CD8-positive, alpha-beta memory T cell (primary cell): ENCODE measurements around the gene ARF3. TPM values are rescaled to one million over a fixed set of nuclear protein-coding genes. Genes with fewer than 3 reads are reported as not detected.

Source experiments
- CTCF ChIA-PET: fragments of 350-600 bp; sonication (Branson Sonifier 250); formaldehyde crosslinking; loops from one replicate; lab custom pipeline; 2021; ENCODE audit warnings: antibody characterized with exemption; lab: Charles Lee
- POLR2A ChIA-PET: fragments of 350-600 bp; sonication (Branson Sonifier 250); formaldehyde crosslinking; loops from one replicate; lab custom pipeline; 2021; ENCODE audit warnings: antibody characterized with exemption; lab: Charles Lee
- DNase-seq, 5 donors: peaks; one replicate each; pipeline versions ENCODE4 v3.0.0 to v3.0.0-alpha.2; 2020 to 2022; ENCODE audit warnings: mixed read lengths in 1 of 5
- H3K27ac ChIP-seq: one replicate; pipeline ENCODE4 v1.7.0; 2013; ENCODE audit warnings: low read depth, mild to moderate bottlenecking, low read length, moderate library complexity
- H3K27me3 ChIP-seq: 2 replicates; pipeline ENCODE4 v1.7.0; 2013; ENCODE audit warnings: low read length, mild to moderate bottlenecking; ENCODE audit not compliant: insufficient read depth, poor library complexity, severe bottlenecking
- H3K36me3 ChIP-seq: 2 replicates; pipeline ENCODE4 v1.7.0; 2013; ENCODE audit warnings: mild to moderate bottlenecking, low read length, moderate library complexity; ENCODE audit not compliant: insufficient read depth
- H3K4me1 ChIP-seq: 2 replicates; pipeline ENCODE4 v1.7.0; 2013; ENCODE audit warnings: mild to moderate bottlenecking, low read length, moderate library complexity; ENCODE audit not compliant: insufficient read depth
- H3K4me3 ChIP-seq: 2 replicates; pipeline ENCODE4 v1.7.0; 2013; ENCODE audit warnings: mild to moderate bottlenecking, low read length
- H3K9me3 ChIP-seq: 2 replicates; pipeline ENCODE4 v1.7.0; 2013; ENCODE audit warnings: mild to moderate bottlenecking, low read length
- H3K27ac Mint-ChIP-seq, 8 donors: one replicate each; pipeline ENCODE4 v1.8.0; 2020 to 2021; ENCODE audit warnings: mixed read lengths in 8 of 8, mild to moderate bottlenecking in 6 of 8, inconsistent platforms in 3 of 8, moderate library complexity in 3 of 8
- H3K27me3 Mint-ChIP-seq, 2 donors: one replicate each; pipeline ENCODE4 v1.8.0; 2020 to 2021; ENCODE audit warnings: mixed read lengths in 2 of 2, mild to moderate bottlenecking in 1 of 2, moderate library complexity in 1 of 2
- H3K36me3 Mint-ChIP-seq, 3 donors: one replicate each; pipeline ENCODE4 v1.8.0; 2020 to 2021; ENCODE audit warnings: mixed read lengths in 3 of 3, inconsistent platforms in 1 of 3, mild to moderate bottlenecking in 1 of 3
- H3K4me1 Mint-ChIP-seq, 3 donors: one replicate each; pipeline ENCODE4 v1.8.0; 2020 to 2021; ENCODE audit warnings: mixed read lengths in 3 of 3, inconsistent platforms in 1 of 3, mild to moderate bottlenecking in 1 of 3
- H3K4me3 Mint-ChIP-seq, 7 donors: one replicate each; pipeline ENCODE4 v1.8.0; 2020 to 2021; ENCODE audit warnings: mixed read lengths in 7 of 7, mild to moderate bottlenecking in 6 of 7, moderate library complexity in 4 of 7, inconsistent platforms in 2 of 7
- H3K9me3 Mint-ChIP-seq, 5 donors: one replicate each; pipeline ENCODE4 v1.8.0; 2020 to 2022; ENCODE audit warnings: mixed read lengths in 5 of 5, mild to moderate bottlenecking in 3 of 5, moderate library complexity in 2 of 5, inconsistent platforms in 1 of 5
- polyA plus RNA-seq: library from polyadenylated mRNA; unstranded; fragments of 300-500 nt; fragmentation: Illumina TruSeq; gene quantifications from one replicate; pipeline ENCODE4 v1.2.3, GENCODE V29; 2021
- total RNA-seq, 2 experiments: library from RNA; stranded (reverse); gene quantifications; one replicate each; pipeline ENCODE4 v1.2.3, GENCODE V29; 2021

Gene ARF3
- total and polyA plus RNA-seq, 3 experiments from 2014 or later: 24.5 to 91.8 (median 91.5) TPM

DNA sequence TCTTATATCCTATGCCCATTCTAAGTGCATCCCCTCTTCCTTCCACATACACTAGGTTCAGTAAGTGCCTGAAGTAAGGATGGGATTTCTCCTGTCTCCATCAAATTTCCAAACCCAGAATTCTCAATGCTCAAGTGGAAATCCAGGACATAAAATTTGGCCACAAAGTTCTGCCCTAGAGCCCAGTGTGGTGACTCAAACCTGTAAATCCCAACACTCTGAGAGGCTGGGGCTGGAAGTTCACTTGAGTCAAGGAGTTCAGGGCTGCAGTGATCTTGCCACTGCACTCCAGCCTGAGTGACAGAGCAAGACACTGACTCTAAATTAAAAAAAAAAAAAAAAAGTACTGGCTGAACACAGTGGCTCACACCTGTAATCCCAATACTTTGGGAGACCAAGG, 4.5 kb upstream of the ARF3 start:
- CTCF ChIA-PET: interaction anchor here (1.2 to 1.3 kb wide), 2 partner anchors 16 to 35 kb away, joined by 3 to 4 read pairs; no protein-coding TSS in a partner anchor
- no peak for DNase-seq
- Histone ChIP-seq H3K4me1 (peaks cover 6% of the 10 kb centered on the region), H3K4me3 (no peak overlapping the region), H3K36me3 (no peaks in the 10 kb centered on the region), H3K9me3 (no peaks in the 10 kb centered on the region), H3K27ac (no peak overlapping the region), H3K27me3 (no peaks in the 10 kb centered on the region)
- peaks cover 8 to 14% (median 8%) of the 10 kb centered on the region in 3 donors for H3K4me1 Mint-ChIP-seq
- H3K27me3 Mint-ChIP-seq: peaks cover 0 to 6% of the 10 kb centered on the region in 2 donors
- no peak overlapping the region for H3K4me3 Mint-ChIP-seq
- POLR2A ChIA-PET: no interaction called here
- no peak overlapping the region for H3K27ac Mint-ChIP-seq
- H3K9me3 Mint-ChIP-seq: no peaks in the 10 kb centered on the region
- H3K36me3 Mint-ChIP-seq: peaks cover 0 to 7% (median 0%) of the 10 kb centered on the region in 3 donors

DNA sequence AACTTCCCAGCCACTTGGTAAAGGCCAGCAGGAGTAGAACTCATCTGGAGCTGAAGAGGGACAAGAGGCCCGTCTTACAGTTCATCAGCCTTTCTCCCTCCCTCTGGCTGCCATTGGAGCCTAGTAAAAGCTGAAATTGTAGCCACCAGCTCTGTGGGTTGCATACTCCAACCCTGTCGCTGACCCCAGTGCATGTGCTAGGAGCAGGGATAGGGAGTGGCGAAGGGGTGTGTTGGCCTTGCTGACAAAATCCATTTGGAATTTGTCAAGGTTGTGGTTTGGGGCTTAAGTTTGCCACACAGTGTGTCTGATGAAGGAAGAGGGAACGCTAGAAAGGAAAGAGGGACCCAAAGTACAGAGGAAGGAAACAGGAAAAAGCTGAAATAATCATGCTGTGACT, 4.0 kb upstream of the ARF3 start:
- Mint-ChIP-seq H3K27me3 (peaks cover 0 to 6% of the 10 kb centered on the region in 2 donors), H3K9me3 (no peaks in the 10 kb centered on the region), H3K4me1 (peaks cover 13 to 18% (median 13%) of the 10 kb centered on the region in 3 donors), H3K27ac (no peak overlapping the region), H3K36me3 (peaks cover 0 to 11% (median 0%) of the 10 kb centered on the region in 3 donors), H3K4me3 (no peak overlapping the region)
- no peak for DNase-seq
- H3K9me3 ChIP-seq: no peaks in the 10 kb centered on the region
- POLR2A ChIA-PET: no interaction called here
- H3K4me1 ChIP-seq: peaks cover 9% of the 10 kb centered on the region
- no peak overlapping the region for H3K27ac ChIP-seq
- H3K4me3 ChIP-seq: no peak overlapping the region
- no peaks in the 10 kb centered on the region for H3K36me3 ChIP-seq
- CTCF ChIA-PET: interaction anchor here (0.8 to 1.3 kb wide), 3 partner anchors 16 to 35 kb away, joined by 3 to 4 read pairs (median 3); no protein-coding TSS in a partner anchor
- H3K27me3 ChIP-seq: no peaks in the 10 kb centered on the region

DNA sequence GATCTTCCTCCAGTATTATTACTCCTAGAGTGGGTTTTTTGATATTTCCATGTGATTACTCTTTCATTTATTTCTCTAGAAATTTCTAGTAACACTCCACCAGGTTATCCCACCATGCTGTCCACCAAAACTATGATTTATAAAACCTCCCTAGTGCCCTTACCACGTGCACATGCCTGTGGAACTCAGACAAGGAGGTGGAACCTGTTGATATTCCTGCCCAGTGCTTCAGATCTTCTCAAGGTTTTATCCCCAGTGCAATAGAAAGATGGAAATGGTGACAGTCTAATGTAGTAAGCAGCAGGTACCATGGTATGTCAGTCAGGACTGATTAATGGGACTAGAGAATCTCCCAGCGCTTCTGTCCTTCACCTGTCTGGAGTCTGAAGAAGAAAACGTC, 3.5 kb upstream of the ARF3 start:
- no peaks in the 10 kb centered on the region for H3K36me3 ChIP-seq
- Mint-ChIP-seq H3K9me3 (no peaks in the 10 kb centered on the region), H3K36me3 (peaks cover 0 to 11% (median 0%) of the 10 kb centered on the region in 3 donors), H3K4me1 (peaks cover 18 to 23% (median 18%) of the 10 kb centered on the region in 3 donors), H3K27ac (peak overlapping the region in 1 of 8 donors; percentile 23), H3K27me3 (peaks cover 0 to 6% of the 10 kb centered on the region in 2 donors), H3K4me3 (peak overlapping the region in 2 of 7 donors; percentile 55 to 64)
- H3K27ac ChIP-seq: no peak overlapping the region
- no peak for DNase-seq
- H3K9me3 ChIP-seq: no peaks in the 10 kb centered on the region
- CTCF ChIA-PET: interaction anchor here (0.8 to 1.2 kb wide), 2 partner anchors 31 to 36 kb away, joined by 3 read pairs; no protein-coding TSS in a partner anchor
- POLR2A ChIA-PET: no interaction called here
- H3K4me1 ChIP-seq: peaks cover 14% of the 10 kb centered on the region
- H3K27me3 ChIP-seq: no peaks in the 10 kb centered on the region
- H3K4me3 ChIP-seq: no peak overlapping the region

DNA sequence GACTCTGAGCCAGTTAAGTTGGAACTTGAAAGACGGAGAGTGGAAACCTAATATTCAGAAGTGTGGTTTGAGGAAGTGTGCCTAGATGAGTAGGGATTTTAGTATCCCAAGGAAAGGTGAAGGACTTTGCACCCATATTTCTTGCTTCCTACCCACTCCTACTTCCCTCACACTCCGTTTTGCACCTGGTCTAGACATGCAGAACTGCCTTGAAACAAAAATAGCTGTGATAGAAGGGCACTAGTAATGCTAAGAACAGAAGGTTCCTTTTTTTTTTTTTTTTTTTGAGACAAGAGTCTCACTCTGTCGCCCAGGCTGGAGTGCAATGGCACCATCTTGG, 732 bp upstream of the ARF3 start:
- H3K9me3 ChIP-seq: no peaks in the 10 kb centered on the region
- H3K27me3 Mint-ChIP-seq: peaks cover 0 to 6% of the 10 kb centered on the region in 2 donors
- H3K36me3 ChIP-seq: no peaks in the 10 kb centered on the region
- H3K9me3 Mint-ChIP-seq: no peaks in the 10 kb centered on the region
- H3K4me1 Mint-ChIP-seq: peaks cover 34 to 48% (median 41%) of the 10 kb centered on the region in 3 donors
- POLR2A ChIA-PET: interaction anchor here (1.0 to 1.4 kb wide), 8 partner anchors 16 to 173 kb away, joined by 3 to 18 read pairs (median 4); partner anchors contain the start of genes DDX23, FKBP11, LMBR1L and TUBA1B
- H3K4me3 ChIP-seq: peak overlapping the region; percentile 83
- peaks cover 0 to 14% (median 0%) of the 10 kb centered on the region in 3 donors for H3K36me3 Mint-ChIP-seq
- H3K27ac ChIP-seq: peak overlapping the region; percentile 84
- H3K4me3 Mint-ChIP-seq: peak overlapping the region; percentile 93 to 99 (median 96)
- CTCF ChIA-PET: interaction anchor here (0.8 to 4.3 kb wide), 12 partner anchors 11 to 107 kb away, joined by 3 to 50 read pairs (median 5); partner anchors contain the start of genes FKBP11 and WNT1
- H3K27me3 ChIP-seq: no peaks in the 10 kb centered on the region
- no peak for DNase-seq
- H3K4me1 ChIP-seq: peaks cover 33% of the 10 kb centered on the region
- H3K27ac Mint-ChIP-seq: peak overlapping the region in 7 of 8 donors; percentile 68 to 97 (median 93)

DNA sequence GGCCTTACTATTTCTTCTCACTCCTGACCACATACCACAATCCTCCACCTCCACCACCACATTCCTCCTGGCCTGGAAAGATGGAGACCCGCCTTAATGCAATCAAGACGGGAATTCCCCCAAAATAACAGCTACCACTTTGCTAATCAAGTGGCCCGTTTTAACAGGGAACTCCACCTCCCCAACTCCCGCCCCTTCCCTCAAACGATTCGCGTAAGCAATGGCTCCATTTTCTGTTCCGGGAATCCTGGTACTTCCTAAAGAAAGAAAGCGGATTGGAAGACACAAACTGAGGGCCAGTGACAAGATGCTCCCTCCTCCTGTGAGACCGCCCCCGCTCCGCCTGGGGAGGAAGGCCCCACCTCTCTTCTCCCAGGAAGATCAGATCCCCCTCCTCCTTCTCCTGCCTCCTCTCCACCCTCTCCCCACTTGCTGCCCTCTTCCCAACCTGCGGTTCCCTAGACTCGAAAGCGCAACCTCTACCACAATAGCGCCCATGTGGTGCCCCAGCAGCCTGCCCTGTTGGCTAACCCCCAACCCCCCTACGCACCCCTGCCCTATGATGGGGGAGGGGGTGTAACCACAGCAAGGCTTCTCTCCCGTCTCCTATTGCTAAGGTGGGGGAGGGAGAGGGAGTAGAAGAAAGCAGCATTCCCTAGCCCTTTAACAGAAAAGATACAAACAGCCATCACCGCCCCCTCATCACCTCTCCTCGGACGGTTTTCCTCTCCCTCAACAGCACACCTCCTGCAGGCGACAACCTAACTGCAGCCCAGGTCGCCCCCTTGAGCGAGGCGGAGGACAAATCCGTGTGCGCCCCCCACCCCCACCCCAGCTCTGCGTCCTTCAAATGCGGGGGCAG, 777 bp downstream of the ARF3 start:
- DNase-seq: peak in 3 of 5 donors; percentile 30 to 55 (median 33)
- H3K9me3 ChIP-seq: no peaks in the 10 kb centered on the region
- peak overlapping the region; percentile 84 for H3K27ac ChIP-seq
- peaks cover 8% of the 10 kb centered on the region for H3K36me3 ChIP-seq
- Mint-ChIP-seq H3K36me3 (peaks cover 0 to 26% (median 0%) of the 10 kb centered on the region in 3 donors), H3K4me1 (peaks cover 37 to 61% (median 51%) of the 10 kb centered on the region in 3 donors), H3K27ac (peak overlapping the region; percentile 52 to 97 (median 93)), H3K9me3 (no peaks in the 10 kb centered on the region), H3K27me3 (peaks cover 0 to 6% of the 10 kb centered on the region in 2 donors), H3K4me3 (peak overlapping the region; percentile 93 to 99 (median 96))
- H3K4me3 ChIP-seq: peak overlapping the region; percentile 83
- ChIA-PET CTCF (interaction anchor here (0.6 to 4.3 kb wide), 12 partner anchors 13 to 103 kb away, joined by 3 to 50 read pairs (median 6); partner anchors contain the start of genes FKBP11 and WNT1), POLR2A (interaction anchor here (1.0 to 1.4 kb wide), 8 partner anchors 18 to 174 kb away, joined by 3 to 18 read pairs (median 4); partner anchors contain the start of genes DDX23, FKBP11, LMBR1L and TUBA1B)
- no peaks in the 10 kb centered on the region for H3K27me3 ChIP-seq
- peaks cover 33% of the 10 kb centered on the region for H3K4me1 ChIP-seq

DNA sequence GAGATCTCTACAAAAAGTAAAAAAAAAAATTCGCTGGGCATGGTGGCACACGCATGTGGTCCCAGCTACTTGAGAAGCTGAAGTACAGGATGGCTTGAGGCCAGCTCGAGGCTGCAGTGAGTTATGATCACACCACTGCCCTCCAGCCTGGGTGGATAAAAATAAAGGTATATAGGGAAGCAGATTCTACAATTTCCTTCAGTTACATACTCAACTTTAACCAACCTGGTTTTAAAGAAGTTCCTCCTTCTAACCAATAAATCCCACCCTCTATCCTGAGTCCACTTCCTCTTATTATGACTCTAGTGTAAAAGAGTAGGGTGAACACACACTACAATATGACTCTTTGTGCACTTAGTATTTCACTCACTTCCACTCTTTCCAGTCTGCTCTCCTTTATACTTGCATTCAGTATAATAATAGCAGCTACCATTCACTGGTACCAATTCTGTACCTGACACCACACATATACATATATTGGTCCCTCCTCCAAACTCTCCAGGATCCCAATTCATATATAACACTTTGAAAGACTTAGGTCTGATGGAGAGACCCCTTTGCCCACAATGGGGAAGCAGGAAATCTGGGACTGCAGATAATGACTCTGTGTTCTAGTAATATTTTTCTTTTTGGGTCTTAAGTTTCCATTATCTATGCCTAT, 2.3 kb downstream of the ARF3 start:
- no peak for DNase-seq
- Histone ChIP-seq H3K27me3 (no peaks in the 10 kb centered on the region), H3K36me3 (peaks cover 8% of the 10 kb centered on the region), H3K27ac (no peak overlapping the region), H3K4me3 (no peak overlapping the region), H3K9me3 (no peaks in the 10 kb centered on the region), H3K4me1 (peaks cover 33% of the 10 kb centered on the region)
- POLR2A ChIA-PET: no interaction called here
- Mint-ChIP-seq H3K36me3 (peaks cover 0 to 29% (median 0%) of the 10 kb centered on the region in 3 donors), H3K27ac (peak overlapping the region in 5 of 8 donors; percentile 10 to 72 (median 44)), H3K4me3 (peak overlapping the region; percentile 4 to 97 (median 54)), H3K4me1 (peaks cover 37 to 61% (median 51%) of the 10 kb centered on the region in 3 donors), H3K9me3 (no peaks in the 10 kb centered on the region), H3K27me3 (no peaks in the 10 kb centered on the region)
- CTCF ChIA-PET: interaction anchor here (1.0 to 4.3 kb wide), 4 partner anchors 23 to 102 kb away, joined by 3 to 50 read pairs (median 4); partner anchors contain the start of gene WNT1

DNA sequence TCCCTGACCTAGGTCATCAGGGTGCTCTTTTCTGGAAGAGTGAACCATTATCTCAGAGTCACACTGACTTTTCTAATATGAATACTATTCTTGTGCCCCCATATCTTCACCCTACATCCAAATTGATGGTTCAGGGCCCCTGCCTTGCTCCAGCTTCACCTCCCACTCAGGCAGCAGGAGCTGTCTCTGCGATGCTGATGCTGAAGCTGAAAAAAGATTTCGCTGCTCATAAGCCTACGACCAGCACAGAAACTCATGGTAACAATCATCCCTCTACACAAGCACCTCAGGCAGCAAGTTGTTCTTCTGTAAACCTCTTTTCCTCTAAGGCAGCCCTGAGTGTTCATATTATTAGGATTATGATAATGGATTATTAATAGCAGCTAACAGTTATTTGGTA, 3.2 kb downstream of the ARF3 start:
- Mint-ChIP-seq H3K4me1 (peaks cover 40 to 65% (median 56%) of the 10 kb centered on the region in 3 donors), H3K4me3 (peak overlapping the region in 2 of 7 donors; percentile 29 to 31), H3K9me3 (no peaks in the 10 kb centered on the region), H3K36me3 (peaks cover 0 to 33% (median 0%) of the 10 kb centered on the region in 3 donors), H3K27ac (peak overlapping the region in 5 of 8 donors; percentile 55 to 77 (median 64)), H3K27me3 (no peaks in the 10 kb centered on the region)
- ChIA-PET CTCF (interaction anchor here (1.1 to 1.6 kb wide), 2 partner anchors 23 to 34 kb away, joined by 3 to 4 read pairs; partner anchors contain the start of gene WNT1), POLR2A (no interaction called here)
- Histone ChIP-seq H3K36me3 (peaks cover 8% of the 10 kb centered on the region), H3K4me1 (peaks cover 33% of the 10 kb centered on the region), H3K27ac (no peak overlapping the region), H3K27me3 (no peaks in the 10 kb centered on the region), H3K4me3 (no peak overlapping the region), H3K9me3 (no peaks in the 10 kb centered on the region)
- no peak for DNase-seq
